Choroid plexus epithelial cell (primary cell): Measurements from ENCODE around the gene SSC4D.

Source experiments
- DNase-seq: peaks from one replicate; pipeline ENCODE4 v3.0.0-alpha.2; 2010; ENCODE audit warnings: low read depth
- H3K4me3 ChIP-seq: 2 replicates; pipeline ENCODE4 v1.5.1; 2011; ENCODE audit warnings: low read depth, mild to moderate bottlenecking, control low read depth, low read length, moderate library complexity
- TF ChIP-seq, protein P1 (sequence below): conservative IDR thresholded peaks from 2 replicates; pipeline ENCODE4 v1.5.1; 2011; ENCODE audit warnings: low read depth, mild to moderate bottlenecking, control low read depth, inconsistent platforms, low read length, moderate library complexity

Gene SSC4D

DNA sequence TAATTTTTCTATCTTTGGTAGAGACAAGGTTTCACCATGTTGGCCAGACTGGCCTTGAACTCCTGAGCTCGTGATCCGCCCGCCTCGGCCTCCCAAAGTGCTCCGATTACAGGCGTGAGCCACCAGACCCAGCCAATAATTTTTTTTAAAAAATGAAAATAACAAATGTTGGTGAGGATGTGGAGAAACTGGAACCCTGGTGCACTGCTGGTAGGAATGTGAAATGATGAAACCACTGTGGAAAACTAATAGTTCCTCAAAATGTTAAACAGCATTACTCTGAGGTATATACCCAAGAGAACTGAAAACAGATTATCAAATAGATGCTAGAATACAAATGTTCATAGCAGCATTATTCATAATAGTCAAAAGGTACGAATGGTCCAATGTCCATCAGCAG, 27.7 kb downstream of the SSC4D start:
- no peak overlapping the region for H3K4me3 ChIP-seq
- DNase-seq, result no peak
- TF ChIP-seq, protein P1, sequence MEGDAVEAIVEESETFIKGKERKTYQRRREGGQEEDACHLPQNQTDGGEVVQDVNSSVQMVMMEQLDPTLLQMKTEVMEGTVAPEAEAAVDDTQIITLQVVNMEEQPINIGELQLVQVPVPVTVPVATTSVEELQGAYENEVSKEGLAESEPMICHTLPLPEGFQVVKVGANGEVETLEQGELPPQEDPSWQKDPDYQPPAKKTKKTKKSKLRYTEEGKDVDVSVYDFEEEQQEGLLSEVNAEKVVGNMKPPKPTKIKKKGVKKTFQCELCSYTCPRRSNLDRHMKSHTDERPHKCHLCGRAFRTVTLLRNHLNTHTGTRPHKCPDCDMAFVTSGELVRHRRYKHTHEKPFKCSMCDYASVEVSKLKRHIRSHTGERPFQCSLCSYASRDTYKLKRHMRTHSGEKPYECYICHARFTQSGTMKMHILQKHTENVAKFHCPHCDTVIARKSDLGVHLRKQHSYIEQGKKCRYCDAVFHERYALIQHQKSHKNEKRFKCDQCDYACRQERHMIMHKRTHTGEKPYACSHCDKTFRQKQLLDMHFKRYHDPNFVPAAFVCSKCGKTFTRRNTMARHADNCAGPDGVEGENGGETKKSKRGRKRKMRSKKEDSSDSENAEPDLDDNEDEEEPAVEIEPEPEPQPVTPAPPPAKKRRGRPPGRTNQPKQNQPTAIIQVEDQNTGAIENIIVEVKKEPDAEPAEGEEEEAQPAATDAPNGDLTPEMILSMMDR, result peak; percentile 28

- TF ChIP-seq, protein P1, result no peak
- peak; percentile 28 for DNase-seq
- H3K4me3 ChIP-seq, result no peak overlapping the region
These were observed 28.9 kb downstream of the SSC4D start for GRCh38 chr7:76380623-76380966.

DNA sequence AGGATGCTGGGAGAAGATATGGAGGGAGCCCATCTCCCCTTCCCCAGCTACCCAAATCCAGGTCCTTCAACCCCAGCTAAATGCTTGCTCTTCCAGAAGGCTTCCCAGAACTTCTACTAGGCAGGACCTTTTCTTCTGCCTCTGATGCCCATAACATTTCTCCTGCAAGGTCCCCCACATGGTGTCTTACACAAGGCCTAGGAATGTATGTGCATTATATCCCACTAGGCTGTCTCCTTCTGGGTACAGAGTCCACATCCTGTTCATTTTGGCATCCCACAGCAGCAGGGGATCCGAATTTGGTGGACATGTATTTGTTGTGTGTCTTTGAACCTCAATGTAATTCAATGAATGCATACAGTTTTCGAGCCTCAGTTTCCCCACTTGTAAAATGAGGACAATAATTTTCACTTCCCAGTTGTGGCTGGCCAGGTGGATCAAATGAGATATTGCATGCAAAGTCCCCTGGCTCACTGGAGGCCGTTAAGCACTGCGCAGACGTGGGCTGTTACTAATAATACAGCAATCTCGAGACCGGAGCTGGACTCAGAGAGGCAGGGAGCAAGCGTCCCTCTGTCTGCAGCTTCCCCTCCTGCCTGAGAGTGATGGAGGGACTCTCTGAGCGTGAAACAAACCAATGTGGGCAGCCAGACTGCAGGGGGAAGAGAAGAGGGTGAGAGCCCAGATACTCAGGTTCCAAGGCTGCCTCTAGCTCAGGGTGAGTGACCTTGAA, 32.1 kb downstream of the SSC4D start:
- peak; percentile 50 for DNase-seq
- TF ChIP-seq, protein P1, result no peak

DNA sequence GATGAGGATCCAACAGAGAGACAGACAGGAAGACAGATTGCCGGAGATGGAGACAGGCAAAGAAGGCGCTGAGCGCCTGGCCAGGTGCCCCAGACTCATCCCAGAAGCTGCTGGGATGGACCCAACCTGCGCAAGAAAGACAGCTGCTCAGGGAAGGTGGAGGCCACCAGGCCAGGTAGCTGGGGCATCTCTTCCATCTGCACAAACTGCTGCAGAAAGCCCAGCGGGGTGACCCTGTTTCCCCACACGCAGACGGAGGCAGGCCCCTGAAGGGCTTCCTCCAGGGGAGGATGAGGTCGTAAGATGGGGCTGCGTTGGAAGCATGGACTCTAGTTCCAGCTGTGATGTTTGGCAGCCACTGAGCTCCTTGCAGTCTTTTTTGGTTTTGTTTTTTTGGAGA, 34.2 kb downstream of the SSC4D start:
- H3K4me3 ChIP-seq, result no peak overlapping the region
- TF ChIP-seq, protein P1, result no peak
- no peak for DNase-seq

More for the DNA sequence above, 32.1 kb downstream of the SSC4D start:
- H3K4me3 ChIP-seq, result no peak overlapping the region

GRCh38 chr7:76372984-76373833, 36.3 kb downstream of the SSC4D start:
- H3K4me3 ChIP-seq, result no peak overlapping the region
- TF ChIP-seq, protein P1, result no peak
- DNase-seq, result peak; percentile 84

DNA sequence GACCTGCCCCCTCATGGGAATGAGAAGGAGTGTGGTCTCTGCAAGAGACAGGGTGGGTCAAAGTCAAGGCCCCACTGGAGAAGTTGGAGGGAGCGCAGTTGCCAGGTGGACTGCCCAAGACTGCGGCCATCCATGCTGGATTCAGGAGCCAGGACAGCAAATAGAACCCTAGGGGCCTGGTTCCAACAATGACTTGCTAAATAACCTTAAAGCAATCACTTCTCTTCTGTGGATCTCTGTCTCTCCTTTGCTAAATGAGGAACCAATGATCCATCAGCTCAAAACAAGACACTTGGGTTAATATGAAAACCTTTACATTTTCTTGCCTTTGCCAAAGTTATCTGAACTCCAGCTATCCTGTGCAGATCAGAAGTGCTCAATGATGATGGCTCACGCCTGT, 38.1 kb downstream of the SSC4D start:
- DNase-seq, result no peak
- H3K4me3 ChIP-seq, result no peak overlapping the region
- TF ChIP-seq, protein P1, result no peak
